KMS-11 (cell line): ENCODE measurements around the gene C4BPB.

Source experiments
- H2AFZ ChIP-seq: fragments of 200-600 bp; sonication (generic); 2 replicates; pipeline ENCODE4 v1.6.1; 2016; ENCODE audit warnings: antibody characterized with exemption, mixed run types, low read depth
- H3K27ac ChIP-seq: fragments of 200-600 bp; sonication (generic); 2 replicates; pipeline ENCODE4 v1.6.1; 2016; ENCODE audit warnings: mild to moderate bottlenecking, mixed run types
- H3K27me3 ChIP-seq: fragments of 200-600 bp; sonication (generic); 2 replicates; pipeline ENCODE4 v1.6.1; 2017; ENCODE audit warnings: mild to moderate bottlenecking, low read depth, mixed run types, moderate library complexity; ENCODE audit not compliant: insufficient read depth
- H3K36me3 ChIP-seq: fragments of 200-600 bp; sonication (generic); 2 replicates; pipeline ENCODE4 v1.6.1; 2017; ENCODE audit warnings: mild to moderate bottlenecking, mixed run types; ENCODE audit not compliant: insufficient read depth
- H3K4me1 ChIP-seq: fragments of 200-600 bp; sonication (generic); 2 replicates; pipeline ENCODE4 v1.6.1; 2016; ENCODE audit warnings: mild to moderate bottlenecking, low read depth, mixed run types; ENCODE audit not compliant: poor library complexity, severe bottlenecking
- H3K4me2 ChIP-seq: fragments of 200-600 bp; sonication (generic); 2 replicates; pipeline ENCODE4 v1.7.0; 2016; ENCODE audit warnings: mild to moderate bottlenecking, mixed run types
- H3K4me3 ChIP-seq: fragments of 200-600 bp; sonication (generic); IDR thresholded peaks from 2 replicates; pipeline ENCODE4 v1.6.1; 2017; ENCODE audit warnings: low read depth, low read length, mixed read lengths; ENCODE audit not compliant: insufficient read depth
- H3K79me2 ChIP-seq: fragments of 200-600 bp; sonication (generic); 2 replicates; pipeline ENCODE4 v1.6.1; 2016; ENCODE audit warnings: low read depth, mixed run types; ENCODE audit not compliant: insufficient read depth
- H3K9ac ChIP-seq: fragments of 200-600 bp; sonication (generic); 2 replicates; pipeline ENCODE4 v1.6.1; 2016; ENCODE audit warnings: mild to moderate bottlenecking, mixed run types
- H4K20me1 ChIP-seq: fragments of 200-600 bp; sonication (generic); 2 replicates; pipeline ENCODE4 v1.6.1; 2016; ENCODE audit warnings: mild to moderate bottlenecking, mixed run types; ENCODE audit not compliant: insufficient read depth
- CTCF ChIP-seq: fragments of 200-600 bp; sonication (generic); conservative IDR thresholded peaks from 2 replicates; pipeline ENCODE4 v1.6.1; 2017; ENCODE audit warnings: low read depth, mild to moderate bottlenecking, antibody characterized with exemption, low read length, moderate library complexity, mixed read lengths

Gene C4BPB

GRCh38 chr1:207063014-207063413 lies 25.6 kb upstream of the C4BPB start:
- Histone ChIP-seq H4K20me1 (no peaks in the 10 kb centered on the region), H3K4me3 (no peak overlapping the region), H3K27me3 (no peaks in the 10 kb centered on the region), H2AFZ (no peak overlapping the region), H3K79me2 (no peaks in the 10 kb centered on the region), H3K36me3 (no peaks in the 10 kb centered on the region), H3K4me1 (peaks cover 25% of the 10 kb centered on the region), H3K27ac (no peak overlapping the region), H3K4me2 (no peak overlapping the region), H3K9ac (no peak overlapping the region)
- TF ChIP-seq CTCF, result no peak

GRCh38 chr1:207064561-207064960 lies 24.1 kb upstream of the C4BPB start:
- H3K27ac ChIP-seq, result no peak overlapping the region
- no peak overlapping the region for H3K4me2 ChIP-seq
- H3K4me3 ChIP-seq, result no peak overlapping the region
- H3K4me1 ChIP-seq, result peaks cover 9% of the 10 kb centered on the region
- H3K36me3 ChIP-seq, result no peaks in the 10 kb centered on the region
- H3K9ac ChIP-seq, result no peak overlapping the region
- no peak for TF ChIP-seq CTCF
- H3K79me2 ChIP-seq, result no peaks in the 10 kb centered on the region
- H4K20me1 ChIP-seq, result no peaks in the 10 kb centered on the region
- no peak overlapping the region for H2AFZ ChIP-seq
- H3K27me3 ChIP-seq, result no peaks in the 10 kb centered on the region

- Histone ChIP-seq H3K9ac (no peak overlapping the region), H2AFZ (no peak overlapping the region), H3K27me3 (no peaks in the 10 kb centered on the region), H3K36me3 (no peaks in the 10 kb centered on the region), H4K20me1 (no peaks in the 10 kb centered on the region), H3K4me3 (no peak overlapping the region), H3K4me1 (no peaks in the 10 kb centered on the region), H3K27ac (no peak overlapping the region), H3K79me2 (no peaks in the 10 kb centered on the region), H3K4me2 (no peak overlapping the region)
- TF ChIP-seq CTCF, result no peak
Observed at GRCh38 chr1:207067185-207067584, 21.5 kb upstream of the C4BPB start.

- no peaks in the 10 kb centered on the region for H3K79me2 ChIP-seq
- no peak for TF ChIP-seq CTCF
- no peak overlapping the region for H2AFZ ChIP-seq
- no peak overlapping the region for H3K4me3 ChIP-seq
- H4K20me1 ChIP-seq, result no peaks in the 10 kb centered on the region
- no peaks in the 10 kb centered on the region for H3K36me3 ChIP-seq
- no peak overlapping the region for H3K4me2 ChIP-seq
- no peak overlapping the region for H3K9ac ChIP-seq
- H3K27ac ChIP-seq, result no peak overlapping the region
- H3K27me3 ChIP-seq, result no peaks in the 10 kb centered on the region
- no peaks in the 10 kb centered on the region for H3K4me1 ChIP-seq
Observed at GRCh38 chr1:207067665-207068064, 21.0 kb upstream of the C4BPB start.

GRCh38 chr1:207069061-207069460 lies 19.6 kb upstream of the C4BPB start:
- H3K36me3 ChIP-seq, result no peaks in the 10 kb centered on the region
- no peak overlapping the region for H3K4me2 ChIP-seq
- H3K79me2 ChIP-seq, result no peaks in the 10 kb centered on the region
- no peaks in the 10 kb centered on the region for H4K20me1 ChIP-seq
- no peaks in the 10 kb centered on the region for H3K4me1 ChIP-seq
- no peak overlapping the region for H3K9ac ChIP-seq
- H2AFZ ChIP-seq, result no peak overlapping the region
- TF ChIP-seq CTCF, result no peak
- no peak overlapping the region for H3K27ac ChIP-seq
- no peaks in the 10 kb centered on the region for H3K27me3 ChIP-seq
- no peak overlapping the region for H3K4me3 ChIP-seq
